Parathyroid adenoma (tissue), 2 donors: ENCODE data around the gene ZNF276.

Source experiments
- H2AFZ ChIP-seq: fragments of 300-600 bp; sonication (generic); one replicate; pipeline ENCODE4 v1.7.0; 2017; ENCODE audit warnings: antibody characterized with exemption, mild to moderate bottlenecking
- H3K27ac ChIP-seq: fragments of 300-600 bp; sonication (generic); one replicate; pipeline ENCODE4 v1.7.0; 2017
- H3K27me3 ChIP-seq: fragments of 300-600 bp; sonication (generic); one replicate; pipeline ENCODE4 v1.7.0; 2017; ENCODE audit warnings: low read length; ENCODE audit not compliant: control insufficient read depth, insufficient read depth
- H3K36me3 ChIP-seq: fragments of 300-600 bp; sonication (generic); one replicate; pipeline ENCODE4 v1.7.0; 2017; ENCODE audit warnings: low read length; ENCODE audit not compliant: control insufficient read depth, insufficient read depth
- H3K4me1 ChIP-seq: fragments of 300-600 bp; sonication (generic); one replicate; pipeline ENCODE4 v1.7.0; 2017; ENCODE audit warnings: control low read depth
- H3K4me2 ChIP-seq: fragments of 300-600 bp; sonication (generic); one replicate; pipeline ENCODE4 v1.7.0; 2017; ENCODE audit warnings: low read length
- H3K4me3 ChIP-seq: fragments of 300-600 bp; sonication (generic); one replicate; pipeline ENCODE4 v1.7.0; 2017; ENCODE audit warnings: low read depth, low read length
- H3K79me2 ChIP-seq: fragments of 300-600 bp; sonication (generic); one replicate; pipeline ENCODE4 v1.7.0; 2017; ENCODE audit warnings: control low read depth
- H3K9ac ChIP-seq: fragments of 300-600 bp; sonication (generic); one replicate; pipeline ENCODE4 v1.7.0; 2017; ENCODE audit warnings: mild to moderate bottlenecking
- H3K9me3 ChIP-seq: fragments of 300-600 bp; sonication (generic); one replicate; pipeline ENCODE4 v1.7.0; 2017; ENCODE audit warnings: low read length; ENCODE audit not compliant: control insufficient read depth
- TF ChIP-seq, protein P1 (sequence below): fragments of 300-600 bp; sonication (generic); IDR thresholded peaks from one replicate; pipeline ENCODE4 v1.7.0; 2017; ENCODE audit warnings: antibody characterized with exemption, mild to moderate bottlenecking
- donor health status: primary hyperparathyroidism.

The ZNF276 gene

DNA sequence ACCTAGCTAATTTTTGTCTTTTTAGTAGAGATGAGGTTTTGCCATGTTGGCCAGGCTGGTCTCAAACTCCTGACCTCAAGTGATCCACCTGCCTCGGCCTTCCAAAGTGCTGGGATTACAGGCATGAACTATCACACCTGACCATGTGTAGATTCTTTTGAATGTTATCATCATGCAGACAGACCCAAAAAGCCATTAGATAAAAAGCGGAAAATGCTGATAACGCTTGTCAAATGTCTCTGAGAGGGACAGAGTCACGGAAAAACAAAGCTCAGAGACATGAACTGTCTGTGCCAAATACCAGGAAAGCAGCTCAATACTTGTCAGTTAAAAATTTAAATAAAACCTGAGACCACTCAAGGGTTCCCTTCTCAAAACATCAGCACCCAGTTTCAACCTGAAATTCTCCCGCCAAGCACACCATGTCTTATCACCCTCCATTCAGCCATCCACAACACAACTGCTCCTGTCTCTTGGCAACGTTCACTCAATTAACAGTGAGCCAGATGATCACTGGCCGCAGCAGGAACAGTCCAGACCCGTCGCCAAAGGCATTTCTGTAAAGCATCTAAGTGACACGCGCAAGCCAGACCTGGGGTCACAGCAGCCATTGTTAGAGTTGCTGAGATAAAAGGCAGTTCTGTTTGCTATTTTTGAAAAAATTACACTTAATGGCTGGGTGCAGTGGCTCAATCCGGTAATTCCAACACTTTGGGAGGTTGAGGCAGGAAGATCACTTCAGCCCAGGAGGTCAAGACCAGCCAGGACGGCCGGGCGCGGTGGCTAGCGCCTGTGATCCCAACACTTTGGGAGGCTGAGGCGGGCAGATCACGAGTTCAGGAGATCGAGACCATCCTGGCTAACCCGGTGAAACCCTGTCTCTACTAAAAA, 65.4 kb downstream of the ZNF276 start:
- no peaks in the 10 kb centered on the region for H3K79me2 ChIP-seq
- no peak overlapping the region for H3K9ac ChIP-seq
- H2AFZ ChIP-seq, result no peak overlapping the region
- no peaks in the 10 kb centered on the region for H3K9me3 ChIP-seq
- H3K4me1 ChIP-seq, result no peaks in the 10 kb centered on the region
- no peak overlapping the region for H3K4me2 ChIP-seq
- H3K27me3 ChIP-seq, result no peaks in the 10 kb centered on the region
- H3K4me3 ChIP-seq, result no peak overlapping the region
- no peaks in the 10 kb centered on the region for H3K36me3 ChIP-seq
- TF ChIP-seq, protein P1, sequence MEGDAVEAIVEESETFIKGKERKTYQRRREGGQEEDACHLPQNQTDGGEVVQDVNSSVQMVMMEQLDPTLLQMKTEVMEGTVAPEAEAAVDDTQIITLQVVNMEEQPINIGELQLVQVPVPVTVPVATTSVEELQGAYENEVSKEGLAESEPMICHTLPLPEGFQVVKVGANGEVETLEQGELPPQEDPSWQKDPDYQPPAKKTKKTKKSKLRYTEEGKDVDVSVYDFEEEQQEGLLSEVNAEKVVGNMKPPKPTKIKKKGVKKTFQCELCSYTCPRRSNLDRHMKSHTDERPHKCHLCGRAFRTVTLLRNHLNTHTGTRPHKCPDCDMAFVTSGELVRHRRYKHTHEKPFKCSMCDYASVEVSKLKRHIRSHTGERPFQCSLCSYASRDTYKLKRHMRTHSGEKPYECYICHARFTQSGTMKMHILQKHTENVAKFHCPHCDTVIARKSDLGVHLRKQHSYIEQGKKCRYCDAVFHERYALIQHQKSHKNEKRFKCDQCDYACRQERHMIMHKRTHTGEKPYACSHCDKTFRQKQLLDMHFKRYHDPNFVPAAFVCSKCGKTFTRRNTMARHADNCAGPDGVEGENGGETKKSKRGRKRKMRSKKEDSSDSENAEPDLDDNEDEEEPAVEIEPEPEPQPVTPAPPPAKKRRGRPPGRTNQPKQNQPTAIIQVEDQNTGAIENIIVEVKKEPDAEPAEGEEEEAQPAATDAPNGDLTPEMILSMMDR, result no peak
- H3K27ac ChIP-seq, result no peak overlapping the region

DNA sequence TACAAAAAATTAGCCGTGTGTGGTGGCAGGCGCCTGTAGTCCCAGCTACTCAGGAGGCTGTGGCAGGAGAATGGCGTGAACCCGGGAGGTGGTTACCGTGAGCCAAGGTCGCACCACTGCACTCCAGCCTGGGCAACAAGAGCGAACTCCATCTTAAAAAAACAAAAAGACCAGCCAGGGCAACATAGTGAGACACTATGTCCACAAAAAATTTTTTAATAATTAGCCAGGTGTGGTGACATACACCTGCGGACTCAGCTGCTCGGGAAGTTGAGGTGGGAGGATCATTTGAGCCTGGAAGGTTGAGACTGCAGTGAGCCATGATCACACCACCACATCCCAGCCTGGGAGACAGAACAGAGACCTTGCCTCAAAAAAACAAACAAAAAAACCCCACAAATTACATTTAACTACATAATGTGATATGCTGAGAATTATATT, 66.0 kb downstream of the ZNF276 start:
- Histone ChIP-seq H2AFZ (no peak overlapping the region), H3K79me2 (no peaks in the 10 kb centered on the region), H3K9ac (no peak overlapping the region), H3K27ac (no peak overlapping the region), H3K9me3 (no peaks in the 10 kb centered on the region), H3K36me3 (no peaks in the 10 kb centered on the region), H3K4me3 (no peak overlapping the region), H3K4me2 (no peak overlapping the region), H3K27me3 (no peaks in the 10 kb centered on the region), H3K4me1 (no peaks in the 10 kb centered on the region)
- TF ChIP-seq, protein P1, result no peak
